Duodenal mucosa (tissue), 2 donors: ENCODE results near the gene OLR1.
"Not testable (repeated sequence)": the region's sequence is repeated elsewhere in the genome, so short reads cannot be mapped to it uniquely, and the experiment has no call there.

Source experiments
- H3K27ac ChIP-seq: one replicate; pipeline ENCODE4 v1.7.0; 2013; ENCODE audit warnings: low read depth, low read length
- H3K27me3 ChIP-seq, 2 donors: one replicate each; pipeline ENCODE4 v1.7.0; 2013; ENCODE audit warnings: low read length in 2 of 2, control low read depth in 1 of 2; ENCODE audit not compliant: insufficient read depth in 2 of 2, control insufficient read depth in 1 of 2
- H3K36me3 ChIP-seq, 2 donors: one replicate each; pipeline ENCODE4 v1.7.0; 2013; ENCODE audit warnings: low read length in 2 of 2, control low read depth in 1 of 2; ENCODE audit not compliant: insufficient read depth in 2 of 2, control insufficient read depth in 1 of 2
- H3K4me1 ChIP-seq, 2 donors: one replicate each; pipeline ENCODE4 v1.7.0; 2013; ENCODE audit warnings: low read length in 2 of 2, control low read depth in 1 of 2; ENCODE audit not compliant: insufficient read depth in 2 of 2, control insufficient read depth in 1 of 2
- H3K4me3 ChIP-seq, 2 donors: one replicate each; pipeline ENCODE4 v1.7.0; 2013; ENCODE audit warnings: low read length in 2 of 2, low read depth in 1 of 2
- H3K9ac ChIP-seq, 2 donors: one replicate each; pipeline ENCODE4 v1.7.0; 2013; ENCODE audit warnings: low read length in 2 of 2, low read depth in 1 of 2
- H3K9me3 ChIP-seq, 2 donors: one replicate each; pipeline ENCODE4 v1.7.0; 2013; ENCODE audit warnings: low read length in 2 of 2, control low read depth in 1 of 2; ENCODE audit not compliant: control insufficient read depth in 1 of 2

The OLR1 gene

GRCh38 chr12:10171973-10172728 is at the start of gene OLR1:
Gene OLR1 (minus strand): TSS chr12:10172132. CDS start chr12:10172077, 55 bp downstream.
- no peak within 1 kb of the TSS for H3K4me3 ChIP-seq
- H3K4me1 ChIP-seq = peaks cover 0 to 4% of the 10 kb centered on the region in 2 donors
- H3K9me3 ChIP-seq = no peaks in the 10 kb centered on the region
- no peaks in the 10 kb centered on the region for H3K27me3 ChIP-seq
- H3K27ac ChIP-seq = no peak within 1 kb of the TSS
- no peaks in the 10 kb centered on the region for H3K36me3 ChIP-seq
- no peak within 1 kb of the TSS for H3K9ac ChIP-seq

- Histone ChIP-seq H3K27me3 (no peaks in the 10 kb centered on the region), H3K9ac (no peak overlapping the region), H3K27ac (no peak overlapping the region), H3K4me3 (no peak overlapping the region), H3K9me3 (no peaks in the 10 kb centered on the region), H3K4me1 (peaks cover 0 to under 1% of the 10 kb centered on the region in 2 donors), H3K36me3 (peaks cover 9 to 37% of the 10 kb centered on the region in 2 donors)
Measured at GRCh38 chr12:10220398-10221077, 48.6 kb upstream of the OLR1 start.

GRCh38 chr12:10218021-10218420 is 46.1 kb upstream of the OLR1 start:
- no peak overlapping the region for H3K27ac ChIP-seq
- peaks cover 5 to 30% of the 10 kb centered on the region in 2 donors for H3K36me3 ChIP-seq

GRCh38 chr12:10215946-10216345 is 44.0 kb upstream of the OLR1 start:
- H3K4me1 ChIP-seq = peaks cover 12 to 15% of the 10 kb centered on the region in 2 donors
- peaks cover 0 to 13% of the 10 kb centered on the region in 2 donors for H3K36me3 ChIP-seq
- not testable (repeated sequence) for H3K27ac ChIP-seq, H3K4me3 ChIP-seq, H3K9me3 ChIP-seq, H3K27me3 ChIP-seq, H3K9ac ChIP-seq

More at GRCh38 chr12:10218021-10218420, 46.1 kb upstream of the OLR1 start:
- H3K9me3 ChIP-seq = no peaks in the 10 kb centered on the region
- H3K4me1 ChIP-seq = peaks cover 9 to 15% of the 10 kb centered on the region in 2 donors
- H3K27me3 ChIP-seq = no peaks in the 10 kb centered on the region
- H3K9ac ChIP-seq = no peak overlapping the region
- H3K4me3 ChIP-seq = no peak overlapping the region

GRCh38 chr12:10215436-10215835 is 43.5 kb upstream of the OLR1 start:
- peak overlapping the region in 1 of 2 donors; percentile 86 for H3K4me3 ChIP-seq
- H3K9me3 ChIP-seq = no peaks in the 10 kb centered on the region
- H3K36me3 ChIP-seq = peaks cover 0 to 8% of the 10 kb centered on the region in 2 donors
- H3K27me3 ChIP-seq = no peaks in the 10 kb centered on the region
- H3K9ac ChIP-seq = peak overlapping the region in 1 of 2 donors; percentile 90
- H3K4me1 ChIP-seq = peaks cover 12 to 15% of the 10 kb centered on the region in 2 donors
- no peak overlapping the region for H3K27ac ChIP-seq

- Histone ChIP-seq H3K9me3 (no peaks in the 10 kb centered on the region), H3K4me3 (peak overlapping the region; percentile 72 to 86), H3K27me3 (no peaks in the 10 kb centered on the region), H3K4me1 (peaks cover 12 to 15% of the 10 kb centered on the region in 2 donors), H3K36me3 (peaks cover 0 to 4% of the 10 kb centered on the region in 2 donors), H3K9ac (peak overlapping the region in 1 of 2 donors; percentile 90), H3K27ac (peak overlapping the region; percentile 65)
Measured at GRCh38 chr12:10214895-10215267, 42.9 kb upstream of the OLR1 start.

GRCh38 chr12:10214136-10214894 is 42.4 kb upstream of the OLR1 start:
- Histone ChIP-seq H3K36me3 (no peaks in the 10 kb centered on the region), H3K9ac (peak overlapping the region; percentile 65 to 90), H3K4me3 (peak overlapping the region; percentile 72 to 86), H3K27me3 (no peaks in the 10 kb centered on the region), H3K4me1 (peaks cover 12 to 15% of the 10 kb centered on the region in 2 donors), H3K9me3 (no peaks in the 10 kb centered on the region), H3K27ac (peak overlapping the region; percentile 99)

- peak overlapping the region; percentile 72 to 86 for H3K4me3 ChIP-seq
- H3K27ac ChIP-seq = peak overlapping the region; percentile 99
- peak overlapping the region; percentile 65 to 90 for H3K9ac ChIP-seq
Measured at GRCh38 chr12:10213168-10214135, 41.5 kb upstream of the OLR1 start.

GRCh38 chr12:10212739-10213131 is 40.8 kb upstream of the OLR1 start, which contains the start of gene GABARAPL1:
Gene GABARAPL1 (plus strand): TSS chr12:10212877. CDS start chr12:10213130, 253 bp downstream.
- peak within 1 kb of the TSS; percentile 72 to 86 for H3K4me3 ChIP-seq
- H3K4me1 ChIP-seq = peaks cover 12 to 15% of the 10 kb centered on the region in 2 donors
- H3K9me3 ChIP-seq = no peaks in the 10 kb centered on the region
- H3K27ac ChIP-seq = peak within 1 kb of the TSS; percentile 99
- no peaks in the 10 kb centered on the region for H3K27me3 ChIP-seq
- H3K9ac ChIP-seq = peak within 1 kb of the TSS; percentile 80 to 90
- H3K36me3 ChIP-seq = no peaks in the 10 kb centered on the region

More at GRCh38 chr12:10213168-10214135, 41.5 kb upstream of the OLR1 start:
- Histone ChIP-seq H3K27me3 (no peaks in the 10 kb centered on the region), H3K9me3 (no peaks in the 10 kb centered on the region), H3K4me1 (peaks cover 12 to 15% of the 10 kb centered on the region in 2 donors), H3K36me3 (no peaks in the 10 kb centered on the region)
